ENCODE data around the gene APOL1.
"Not testable (repeated sequence)": the region's sequence is repeated elsewhere in the genome, so short reads cannot be mapped to it uniquely, and the experiment has no call there.

APOL1 gene, protein sequence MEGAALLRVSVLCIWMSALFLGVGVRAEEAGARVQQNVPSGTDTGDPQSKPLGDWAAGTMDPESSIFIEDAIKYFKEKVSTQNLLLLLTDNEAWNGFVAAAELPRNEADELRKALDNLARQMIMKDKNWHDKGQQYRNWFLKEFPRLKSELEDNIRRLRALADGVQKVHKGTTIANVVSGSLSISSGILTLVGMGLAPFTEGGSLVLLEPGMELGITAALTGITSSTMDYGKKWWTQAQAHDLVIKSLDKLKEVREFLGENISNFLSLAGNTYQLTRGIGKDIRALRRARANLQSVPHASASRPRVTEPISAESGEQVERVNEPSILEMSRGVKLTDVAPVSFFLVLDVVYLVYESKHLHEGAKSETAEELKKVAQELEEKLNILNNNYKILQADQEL

DNA sequence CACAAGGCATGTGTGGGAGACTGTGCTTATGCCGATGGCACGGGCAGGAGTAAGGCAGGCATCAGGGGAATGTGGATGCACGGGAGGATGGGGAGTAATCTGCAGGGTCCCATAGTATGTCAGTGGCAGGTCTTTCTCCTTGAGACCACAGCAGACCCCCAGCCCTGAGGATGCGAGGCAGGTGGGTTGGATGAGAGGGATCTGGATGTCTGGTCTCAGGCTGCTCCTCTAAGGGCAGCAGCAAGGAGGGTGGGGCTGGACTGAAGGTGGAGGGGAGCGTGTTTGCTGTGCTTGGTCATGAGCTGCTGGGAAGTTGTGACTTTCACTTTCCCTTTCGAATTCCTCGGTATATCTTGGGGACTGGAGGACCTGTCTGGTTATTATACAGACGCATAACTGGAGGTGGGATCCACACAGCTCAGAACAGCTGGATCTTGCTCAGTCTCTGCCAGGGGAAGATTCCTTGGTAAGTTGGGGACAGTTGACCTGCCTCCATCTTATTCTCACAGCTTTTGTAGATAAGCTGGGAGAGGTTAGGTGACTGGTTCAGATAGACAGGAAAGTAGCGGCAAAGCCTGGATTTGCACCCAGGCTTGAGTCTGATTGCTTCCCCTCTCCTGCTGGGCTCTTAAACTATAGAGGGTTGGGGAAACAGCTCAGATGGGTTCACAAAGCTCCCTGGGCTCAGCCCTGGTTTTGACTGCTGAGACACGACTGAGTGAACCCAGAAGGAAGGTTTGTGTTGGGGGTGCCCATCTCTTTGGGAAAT, at the start of gene APOL1:
APOL1 (plus strand) TSS at position 380 of the 769 bp plus-strand sequence. CDS start 1,823 bp downstream, outside the sequence.
- DNase-seq (ENCODE audit: low read depth in 2 of 2) = peak in 1 of 2 donors; percentile 39

DNA sequence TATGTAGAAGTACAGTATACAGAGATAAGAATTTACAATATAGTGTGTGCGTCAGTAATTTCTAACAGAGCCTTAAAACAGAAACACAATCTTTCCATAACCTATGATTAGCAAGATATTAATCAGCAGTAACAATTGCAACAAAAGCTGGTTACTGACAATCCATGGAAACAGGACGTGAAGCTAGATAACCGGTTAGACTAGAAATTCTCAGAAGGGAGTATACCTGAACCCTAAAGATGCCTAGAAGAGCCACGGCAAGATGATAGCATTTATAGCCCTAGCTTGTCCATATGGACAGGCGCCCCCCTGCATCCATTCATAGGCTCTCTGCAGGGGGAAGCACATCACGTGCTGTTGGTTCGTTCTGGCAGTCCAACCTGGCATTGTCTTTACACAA, 49.5 kb upstream of the APOL1 start:
- DNase-seq (ENCODE audit: low read depth in 2 of 2) = not testable (repeated sequence)

DNA sequence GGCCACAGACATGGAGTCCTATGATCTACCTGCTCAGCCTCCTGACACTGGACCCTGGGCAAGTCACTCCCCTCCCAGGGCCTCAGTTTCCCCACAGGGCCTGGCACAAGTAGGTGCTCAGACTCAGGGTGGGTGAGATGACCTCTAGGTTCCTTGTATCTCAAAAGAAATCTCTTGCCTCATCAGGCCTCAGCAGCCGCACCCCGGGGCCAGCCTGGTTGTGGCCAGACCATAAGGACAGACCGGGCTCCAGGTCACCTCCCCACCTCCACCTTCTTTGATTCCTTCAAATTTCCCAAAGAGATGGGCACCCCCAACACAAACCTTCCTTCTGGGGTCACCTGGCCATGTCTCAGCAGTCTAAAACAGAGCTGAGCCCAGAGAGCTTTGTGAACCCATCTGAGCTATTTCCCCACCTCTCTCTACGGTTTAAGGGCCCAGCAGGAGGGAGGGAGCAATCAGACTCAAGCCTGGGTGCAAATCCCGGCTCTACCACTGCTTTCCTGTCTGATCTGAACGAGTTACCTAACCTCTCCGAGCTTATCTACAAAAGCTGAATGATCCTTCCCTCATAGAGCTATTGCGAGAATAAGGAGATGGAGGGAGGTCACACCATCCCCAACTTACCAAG, 48.8 kb upstream of the APOL1 start:
- no peak for DNase-seq (ENCODE audit: low read depth in 2 of 2)

DNA sequence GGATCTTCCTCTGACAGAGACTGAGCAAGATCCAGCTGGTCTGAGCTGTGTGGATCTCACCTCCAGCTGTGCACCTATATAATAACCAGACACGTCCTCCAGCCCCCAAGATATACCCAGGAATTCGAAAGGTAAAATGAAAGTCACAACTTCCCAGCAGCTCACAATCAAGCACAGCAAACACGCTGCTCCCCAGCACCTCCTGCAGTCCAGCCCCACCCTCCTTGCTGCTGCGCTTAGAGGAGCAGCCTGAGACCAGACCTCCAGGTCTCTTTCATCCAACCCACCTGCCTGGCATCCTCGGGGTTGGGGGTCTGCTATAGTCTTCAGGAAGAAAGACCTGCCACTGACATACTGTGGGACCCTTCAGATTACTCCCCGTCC, 48.3 kb upstream of the APOL1 start:
- DNase-seq (ENCODE audit: low read depth in 2 of 2) = no peak

DNA sequence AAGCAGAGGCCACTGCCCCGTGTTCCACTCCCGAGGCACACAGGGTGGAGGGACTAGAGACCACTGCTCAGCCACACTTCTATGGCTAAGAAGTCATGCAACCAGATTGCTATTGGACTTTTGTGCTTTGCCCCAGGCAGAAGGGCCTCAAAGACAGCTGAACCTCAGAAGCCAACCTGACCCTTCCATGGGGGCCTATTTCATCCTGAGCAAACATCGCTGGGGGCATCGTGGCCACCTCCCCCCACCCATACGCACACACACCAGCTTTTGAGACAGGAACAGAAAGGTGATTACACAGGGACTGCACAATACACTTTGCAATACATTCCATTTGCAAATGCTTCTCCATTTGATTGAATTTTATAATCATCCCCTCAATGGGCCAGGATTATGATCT, 47.4 kb upstream of the APOL1 start:
- DNase-seq (ENCODE audit: low read depth in 2 of 2) = not testable (repeated sequence)

DNA sequence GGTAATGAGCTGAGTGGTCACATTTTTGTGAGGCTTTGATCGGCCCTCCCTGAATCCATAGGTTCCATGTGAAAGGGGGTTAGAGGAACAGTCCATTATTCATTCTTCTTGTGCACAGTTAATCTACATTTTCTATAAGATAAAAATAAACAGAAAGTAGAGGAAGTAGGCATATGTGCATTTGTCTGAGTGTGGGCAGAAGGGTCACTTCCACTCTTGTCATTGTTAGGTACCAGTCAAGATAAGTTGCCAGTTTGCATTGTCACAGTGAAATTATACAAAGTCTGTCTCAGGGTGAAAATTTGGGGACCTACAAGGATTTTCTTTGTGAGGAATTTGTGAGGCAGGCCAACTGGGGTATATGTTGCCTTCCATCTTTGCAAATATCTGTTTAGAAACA, 46.7 kb upstream of the APOL1 start:
- DNase-seq (ENCODE audit: low read depth in 2 of 2) = no peak

DNA sequence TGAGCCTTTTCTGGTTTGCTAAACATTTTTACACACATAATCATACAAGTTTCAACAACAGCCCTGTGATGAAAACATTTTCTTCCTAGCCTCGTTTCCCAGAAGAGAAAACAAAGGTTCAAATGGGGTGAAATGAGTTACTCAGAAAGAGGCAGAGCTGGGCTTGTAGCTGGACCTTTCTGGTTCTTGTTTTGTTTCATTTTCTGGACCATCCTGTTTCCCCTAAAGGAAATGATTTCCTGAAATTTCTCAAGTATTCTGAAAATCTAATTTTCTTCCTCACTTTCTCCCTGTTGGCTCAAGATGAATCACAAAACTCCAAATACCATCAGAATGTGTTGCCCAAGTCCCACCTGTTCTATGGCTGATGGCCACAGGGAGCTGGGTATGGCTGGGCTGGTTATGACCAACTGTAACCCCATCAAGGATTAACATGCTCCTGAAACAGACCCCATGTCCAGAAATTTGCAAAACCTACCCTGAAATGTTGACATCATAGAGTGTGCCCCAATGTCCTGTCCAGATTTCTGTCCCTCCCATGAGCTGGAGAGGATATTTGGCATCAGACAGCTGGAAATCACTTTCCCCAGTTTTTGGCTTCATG, 44.7 kb upstream of the APOL1 start:
- DNase-seq (ENCODE audit: low read depth in 2 of 2) = no peak

DNA sequence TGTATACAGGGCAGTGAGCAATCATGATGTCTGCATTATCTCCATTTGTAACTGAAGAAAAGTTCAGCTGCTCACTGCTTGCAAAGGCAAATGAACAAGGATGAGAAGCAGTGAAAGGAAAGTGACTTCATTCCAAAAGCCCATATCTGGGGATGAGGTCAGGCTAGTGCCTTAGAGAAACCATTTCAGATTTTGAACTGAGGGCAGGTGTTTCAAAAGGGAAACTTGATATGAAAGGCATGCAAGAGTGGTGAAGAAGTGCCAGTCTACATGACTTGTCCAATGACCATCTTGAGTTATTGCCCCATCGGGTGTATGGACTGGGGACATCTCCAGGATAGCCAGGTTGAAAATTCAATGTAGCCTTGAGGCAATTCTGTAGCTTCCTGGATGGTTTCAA, 44.0 kb upstream of the APOL1 start:
- no peak for DNase-seq (ENCODE audit: low read depth in 2 of 2)

DNA sequence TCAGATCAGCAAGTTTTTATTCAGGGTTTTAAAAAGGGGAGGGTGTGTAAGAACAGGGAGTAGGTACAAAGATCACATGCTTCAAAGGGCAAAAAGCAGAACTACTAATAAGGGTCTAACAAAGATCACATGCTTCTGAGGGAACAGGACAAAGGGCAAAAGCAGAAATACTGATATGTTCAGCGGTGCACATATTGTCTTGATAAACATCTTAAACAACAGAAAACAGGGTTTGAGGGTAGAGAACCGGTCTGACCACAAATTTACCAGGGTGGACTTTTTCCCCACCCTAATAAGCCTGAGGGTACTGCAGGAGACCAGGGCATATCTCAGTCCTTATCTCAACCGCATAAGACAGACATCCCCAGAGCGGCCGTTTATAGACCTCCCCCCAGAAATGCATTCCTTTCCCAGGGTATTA, 43.4 kb upstream of the APOL1 start:
- DNase-seq (ENCODE audit: low read depth in 2 of 2) = not testable (repeated sequence)

DNA sequence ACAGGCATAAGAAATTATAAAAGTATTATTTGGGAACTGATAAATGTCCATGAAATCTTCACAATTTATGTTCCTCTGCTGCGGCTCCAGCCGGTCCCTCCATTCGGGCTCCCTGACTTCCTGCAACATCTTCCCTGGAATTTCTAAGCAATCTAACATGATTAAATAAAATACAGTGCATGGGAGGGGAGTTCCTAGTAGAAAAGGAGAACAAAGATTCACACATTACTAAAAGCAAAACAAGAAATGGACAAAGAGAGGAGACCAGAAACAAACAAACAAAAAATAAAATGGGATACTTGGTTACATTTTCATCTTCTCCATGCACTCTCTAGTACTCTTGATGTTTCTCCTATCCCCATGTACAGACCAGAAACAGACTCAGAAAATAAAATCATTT, 42.7 kb upstream of the APOL1 start:
- no peak for DNase-seq (ENCODE audit: low read depth in 2 of 2)

DNA sequence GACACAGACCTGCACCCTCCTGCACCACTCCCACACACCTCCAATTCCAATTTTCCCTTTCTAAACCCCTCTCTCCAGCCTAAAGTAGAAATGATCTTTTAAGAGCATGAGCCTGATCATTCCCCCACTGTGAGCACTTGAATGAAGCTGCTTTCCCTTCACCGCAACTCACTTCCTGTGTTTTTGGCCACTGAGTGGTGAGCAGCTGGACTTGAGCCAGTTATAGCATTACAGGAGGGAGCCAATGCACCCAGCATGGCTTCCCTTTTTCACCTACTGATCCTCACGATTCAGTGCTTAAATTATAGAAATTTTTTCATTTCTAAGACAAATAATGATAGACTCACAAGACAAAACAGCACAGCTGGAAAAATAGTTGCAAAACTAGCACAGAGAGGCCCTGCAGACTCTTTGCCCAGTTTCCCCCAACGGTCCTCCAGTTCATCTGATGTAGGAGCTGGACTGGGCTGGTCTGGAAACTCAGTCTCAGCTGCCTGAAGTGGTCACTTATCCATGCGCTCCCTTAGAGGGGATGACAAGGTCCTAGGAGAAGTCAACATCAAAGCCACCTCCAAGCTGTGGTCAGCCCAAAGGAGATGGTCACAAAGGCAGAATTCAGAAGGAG, 41.6 kb upstream of the APOL1 start:
- DNase-seq (ENCODE audit: low read depth in 2 of 2) = no peak

DNA sequence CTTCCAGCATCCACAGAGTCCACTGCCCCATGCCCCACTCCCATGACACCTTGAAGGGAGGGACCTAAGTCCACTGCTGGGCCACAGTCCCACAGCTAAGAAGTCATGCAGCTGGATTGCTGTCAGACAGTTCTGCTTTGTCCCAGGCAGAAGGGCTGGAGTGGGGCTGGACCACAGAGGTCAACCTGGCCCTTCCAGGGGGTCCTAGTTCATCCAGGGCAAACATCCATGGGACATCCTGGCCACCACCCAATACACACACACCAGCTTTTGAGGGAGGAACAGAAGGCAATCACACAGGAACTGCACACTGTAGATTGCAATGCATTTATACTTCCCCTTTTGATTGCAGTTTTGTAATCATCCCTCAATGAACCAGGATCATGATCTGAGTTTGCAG, 40.0 kb upstream of the APOL1 start:
- no peak for DNase-seq (ENCODE audit: low read depth in 2 of 2)

DNA sequence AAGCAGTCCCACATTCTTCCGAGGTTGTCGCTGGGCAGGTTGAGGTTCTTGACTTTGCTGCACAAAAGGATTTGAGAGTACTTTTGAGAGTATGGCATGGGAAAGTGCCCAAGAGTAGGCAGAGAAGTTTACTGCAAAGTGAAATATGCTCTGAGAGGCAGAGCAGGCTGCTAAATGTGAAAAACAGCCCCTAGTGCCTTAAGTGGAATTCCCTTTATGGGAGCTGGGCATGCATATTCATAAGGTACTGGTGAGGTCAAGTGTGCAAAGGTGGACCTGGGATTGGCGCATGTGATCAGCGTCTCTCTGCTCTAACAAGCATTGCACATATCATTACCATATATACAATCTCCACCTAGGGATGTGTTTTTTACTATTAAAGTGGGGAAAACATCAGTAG, 39.3 kb upstream of the APOL1 start:
- no peak for DNase-seq (ENCODE audit: low read depth in 2 of 2)

DNA sequence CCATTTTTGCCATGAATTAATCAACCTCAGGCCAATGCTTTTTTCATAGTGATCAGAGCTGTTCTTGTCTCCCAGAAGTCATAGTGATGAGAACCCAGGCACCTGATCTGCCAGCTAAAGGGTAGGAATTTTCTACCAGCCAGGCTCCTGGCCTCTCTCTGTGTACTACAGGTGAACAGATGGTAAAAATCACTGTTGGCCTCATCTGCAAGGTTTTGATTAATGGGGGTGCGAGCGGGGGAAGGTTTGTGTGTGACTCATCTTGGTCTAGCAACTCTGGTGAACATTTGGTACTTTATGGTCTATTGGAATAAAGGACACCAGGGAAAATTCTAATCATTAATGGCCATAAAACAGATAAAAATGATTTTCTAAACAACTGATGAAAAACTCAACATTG, 37.0 kb upstream of the APOL1 start:
- no peak for DNase-seq (ENCODE audit: low read depth in 2 of 2)

DNA sequence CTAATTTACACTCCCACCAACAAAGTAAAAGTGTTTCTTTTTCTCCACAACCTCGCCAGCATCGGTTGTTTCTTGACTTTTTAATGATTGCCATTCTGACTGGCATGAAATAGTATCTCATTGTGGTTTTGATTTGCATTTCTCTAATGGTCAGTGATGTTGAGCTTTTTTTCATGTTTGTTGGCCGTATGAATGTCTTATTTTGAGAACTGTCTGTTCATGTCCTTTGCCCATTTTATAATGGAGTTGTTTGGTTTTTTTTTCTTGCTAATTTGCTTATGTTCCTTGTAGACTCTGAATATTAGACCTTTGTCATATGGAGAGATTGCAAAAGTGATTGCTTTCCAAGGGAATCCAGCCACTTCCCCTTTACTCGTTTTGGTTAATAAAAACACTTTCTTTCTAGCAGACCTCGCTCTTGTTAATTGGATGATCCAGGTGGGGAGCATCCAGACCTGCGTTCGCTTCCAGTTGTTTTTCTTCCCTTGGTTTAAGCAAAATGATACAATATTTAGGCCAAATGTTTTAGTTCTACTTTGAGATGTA, 34.2 kb upstream of the APOL1 start:
- no peak for DNase-seq (ENCODE audit: low read depth in 2 of 2)

DNA sequence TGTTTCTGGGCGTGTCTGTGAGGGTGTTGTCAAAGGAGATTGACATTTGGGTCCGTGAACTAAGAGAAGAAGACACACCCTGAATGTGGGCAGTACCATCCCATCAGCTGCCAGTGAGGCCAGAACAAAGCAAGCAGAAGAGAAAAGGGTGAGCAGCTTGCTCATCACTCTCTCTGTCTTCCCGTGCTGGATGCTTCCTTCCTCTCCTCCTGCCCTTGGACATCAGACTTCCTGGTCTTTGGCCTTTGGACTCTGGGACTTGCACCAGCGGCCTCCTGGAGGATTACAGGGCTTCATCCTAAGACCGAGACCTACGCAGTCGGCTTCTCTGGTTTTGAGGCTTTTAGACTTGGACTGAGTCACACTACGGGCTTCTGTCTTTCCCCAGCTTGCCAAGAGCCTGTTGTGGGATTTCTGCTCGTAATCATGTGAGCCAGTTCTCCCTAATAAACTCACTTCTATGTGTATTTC, 32.4 kb upstream of the APOL1 start:
- no peak for DNase-seq (ENCODE audit: low read depth in 2 of 2)

DNA sequence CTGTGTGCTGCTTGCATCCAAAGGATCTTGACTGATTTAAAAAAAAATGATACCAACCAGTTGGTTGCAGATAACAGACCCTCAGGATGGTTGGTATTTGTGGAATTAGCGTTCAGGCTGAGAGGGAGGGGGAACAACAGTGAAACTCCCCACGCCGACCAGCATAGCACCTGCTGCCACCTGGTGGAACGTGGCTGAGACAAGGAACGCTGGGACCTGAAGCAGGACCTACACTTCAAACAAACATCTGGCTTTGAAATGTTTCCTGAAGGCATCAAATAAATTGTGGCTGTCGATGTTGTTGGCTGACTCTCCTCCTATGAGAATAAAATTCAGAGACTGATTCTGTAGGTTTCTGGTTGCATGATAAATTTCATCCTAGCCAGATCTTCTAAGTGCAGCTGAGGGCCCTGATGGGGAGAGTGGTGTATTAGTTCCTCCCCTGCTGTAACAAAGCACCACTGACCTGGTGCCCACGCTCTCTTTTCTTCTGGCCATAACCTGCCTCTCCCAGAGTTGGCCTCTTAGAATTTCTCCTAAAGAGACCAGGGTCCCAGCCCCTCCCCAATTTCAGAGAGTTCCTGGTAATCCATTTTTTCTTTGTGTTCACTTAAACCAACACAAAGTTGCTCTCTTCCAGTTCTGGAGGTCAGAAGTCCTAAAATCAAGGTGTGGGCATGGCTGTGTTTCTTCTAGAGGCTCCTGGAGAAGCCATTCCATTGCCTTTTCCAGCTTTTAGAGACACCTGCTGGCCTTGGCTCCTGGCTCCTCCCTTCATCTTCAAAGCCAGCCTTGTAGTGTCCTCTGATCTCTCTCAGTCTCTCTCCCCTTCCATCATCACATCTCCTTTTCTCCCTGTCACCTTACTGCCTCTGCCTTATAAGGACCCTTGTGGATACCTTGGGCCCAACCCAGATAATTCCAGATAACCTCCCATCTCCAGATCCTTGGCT, 30.9 kb upstream of the APOL1 start:
- peak in 1 of 2 donors; percentile 45 for DNase-seq (ENCODE audit: low read depth in 2 of 2)

DNA sequence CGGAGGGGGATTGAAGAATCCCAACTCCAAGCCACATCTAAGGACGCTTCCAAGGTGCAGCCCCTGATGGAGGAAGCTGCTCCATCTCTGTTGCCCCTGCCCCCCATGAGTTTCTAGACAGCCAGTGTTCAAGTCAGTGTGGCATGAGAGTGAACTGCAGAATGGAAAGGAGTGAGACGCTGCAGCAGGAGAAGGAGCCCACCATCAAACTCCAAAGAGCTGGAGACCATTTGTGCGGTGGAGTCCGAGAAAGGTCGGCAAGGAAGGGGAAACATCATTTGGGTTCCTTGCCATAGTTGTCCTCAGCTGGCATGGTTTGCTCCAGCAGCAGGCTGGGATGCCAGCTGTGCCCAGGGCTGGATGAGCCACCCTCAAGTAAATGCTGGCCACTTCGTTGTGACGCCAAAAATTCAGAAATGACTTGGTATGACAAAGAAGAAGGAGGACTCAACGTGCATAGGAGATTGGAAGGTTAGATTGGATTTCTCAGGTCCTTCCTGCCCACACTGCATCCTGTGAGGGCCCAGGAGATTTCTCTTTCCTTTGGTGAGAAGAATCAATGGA, 30.0 kb upstream of the APOL1 start:
- no peak for DNase-seq (ENCODE audit: low read depth in 2 of 2)

DNA sequence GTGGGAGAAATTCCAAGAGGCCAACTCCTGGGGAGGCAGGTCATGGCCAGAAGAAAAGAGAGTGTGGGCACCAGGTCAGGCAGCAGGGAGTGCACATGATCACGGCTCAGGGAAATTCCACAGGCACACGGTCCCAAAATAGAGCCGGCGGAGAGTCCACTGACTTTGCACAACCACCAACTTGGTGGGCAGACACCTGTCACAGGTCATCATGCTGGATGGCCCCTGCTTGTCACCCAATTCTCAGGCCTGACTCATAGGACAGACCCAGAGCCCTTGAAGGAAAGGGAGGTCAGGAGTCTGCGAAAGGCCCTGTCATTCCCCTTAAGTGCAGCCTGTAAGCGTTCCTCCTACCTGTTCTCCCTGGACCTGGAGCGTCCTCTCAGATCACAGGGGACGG, 29.4 kb upstream of the APOL1 start:
- no peak for DNase-seq (ENCODE audit: low read depth in 2 of 2)

DNA sequence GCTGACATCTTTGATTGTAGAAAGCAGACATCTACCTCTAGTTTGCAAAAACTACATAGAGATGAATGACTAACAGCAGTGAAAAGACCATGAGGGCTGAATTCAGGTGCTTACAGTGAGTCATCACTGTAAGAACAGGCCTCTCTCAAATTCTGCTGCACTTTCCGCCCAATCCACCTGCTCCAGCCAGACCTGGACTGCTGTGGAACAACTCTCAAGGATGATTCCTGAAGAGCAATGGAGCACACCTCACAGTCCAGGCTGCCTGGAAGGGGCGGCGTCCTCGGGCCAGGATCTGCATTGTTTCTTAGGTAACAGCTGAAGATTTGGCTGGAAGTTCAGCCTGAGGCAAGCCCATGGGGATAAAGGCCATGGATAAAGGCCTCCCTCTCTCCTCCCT, 28.7 kb upstream of the APOL1 start:
- no peak for DNase-seq (ENCODE audit: low read depth in 2 of 2)
